RWPE2 (cell line): ENCODE results near the gene JAK1.

Source experiments
- ATAC-seq: fragments of 200-7000 bp; cut with Tn5 transposase; 3 replicates; pipeline ENCODE4 v1.9.1; 2021; ENCODE audit warnings: low read depth
- DNase-seq: peaks from one replicate; pipeline ENCODE4 v3.0.0-alpha.2; 2020; ENCODE audit warnings: low spot score
- H3K27ac ChIP-seq: fragments of 450-650 bp; 2 replicates; pipeline ENCODE4 v1.5.1; 2017; ENCODE audit warnings: mild to moderate bottlenecking; ENCODE audit not compliant: poor library complexity, severe bottlenecking
- H3K27me3 ChIP-seq: fragments of 250-450 bp; sonication (Bioruptor Pico); 2 replicates; pipeline ENCODE4 v1.5.1; 2021; ENCODE audit warnings: mild to moderate bottlenecking, moderate library complexity; ENCODE audit not compliant: insufficient read depth, poor library complexity, severe bottlenecking
- H3K36me3 ChIP-seq: fragments of 250-450 bp; sonication (Bioruptor Pico); 2 replicates; pipeline ENCODE4 v1.5.1; 2020; ENCODE audit warnings: low read depth, mild to moderate bottlenecking, moderate library complexity
- H3K4me1 ChIP-seq: fragments of 250-450 bp; sonication (Bioruptor Pico); 2 replicates; pipeline ENCODE4 v1.5.1; 2021; ENCODE audit warnings: mild to moderate bottlenecking, moderate library complexity; ENCODE audit not compliant: insufficient read depth, poor library complexity, severe bottlenecking
- H3K4me3 ChIP-seq: fragments of 250-450 bp; sonication (Bioruptor Pico); 2 replicates; pipeline ENCODE4 v1.5.1; 2021; ENCODE audit warnings: mild to moderate bottlenecking, moderate library complexity; ENCODE audit not compliant: severe bottlenecking
- H3K9me3 ChIP-seq: fragments of 250-450 bp; sonication (Bioruptor Pico); 2 replicates; pipeline ENCODE4 v1.5.1; 2021; ENCODE audit warnings: mild to moderate bottlenecking, moderate library complexity; ENCODE audit not compliant: severe bottlenecking
- CTCF ChIP-seq: fragments of 450-650 bp; IDR thresholded peaks from one replicate; pipeline ENCODE4 v1.5.1; 2017; ENCODE audit warnings: mild to moderate bottlenecking, moderate library complexity; ENCODE audit not compliant: poor library complexity, severe bottlenecking

Gene JAK1

GRCh38 chr1:64847666-64848065, 118.7 kb downstream of the JAK1 start:
- Histone ChIP-seq H3K27ac (no peak overlapping the region), H3K9me3 (no peaks in the 10 kb centered on the region), H3K4me1 (no peaks in the 10 kb centered on the region), H3K4me3 (no peak overlapping the region), H3K27me3 (no peaks in the 10 kb centered on the region), H3K36me3 (no peaks in the 10 kb centered on the region; the same call in 1 of the 2 replicates)
- ATAC-seq (no peak), DNase-seq (no peak)
- no peak for TF ChIP-seq CTCF

GRCh38 chr1:64846573-64847430, 119.5 kb downstream of the JAK1 start:
- H3K36me3 ChIP-seq: no peaks in the 10 kb centered on the region; the same call in none of the 2 replicates

DNA sequence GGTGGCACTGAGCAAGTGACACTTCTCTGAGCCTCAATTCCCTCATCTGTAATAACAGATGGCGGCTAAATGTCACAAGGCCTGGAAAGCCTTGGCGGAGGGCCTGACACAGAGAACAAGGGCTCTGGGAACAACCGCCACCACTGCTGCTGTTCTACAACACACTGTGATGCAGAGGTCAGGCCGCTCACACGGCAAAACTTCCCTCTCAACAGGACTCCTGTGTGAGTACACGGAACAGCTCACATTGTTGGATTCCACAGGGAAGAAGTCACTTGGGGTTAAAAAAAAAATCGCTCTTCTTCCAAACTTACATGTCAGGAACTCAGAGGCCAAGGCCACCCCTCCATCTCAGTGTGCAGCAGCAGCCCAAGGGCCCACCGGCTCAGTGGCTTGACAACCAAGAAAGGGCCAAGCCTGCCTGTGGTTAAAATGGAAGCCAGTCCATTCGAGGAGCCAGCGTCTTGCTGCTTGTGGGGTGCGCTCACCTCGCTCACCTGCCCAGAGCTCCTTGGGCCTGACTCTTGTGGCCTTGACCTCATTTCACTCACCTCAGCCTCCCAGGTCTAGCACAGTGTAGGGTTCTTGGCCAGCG, 120.4 kb downstream of the JAK1 start:
- no peak for DNase-seq
- Histone ChIP-seq H3K27me3 (no peaks in the 10 kb centered on the region), H3K9me3 (no peaks in the 10 kb centered on the region), H3K27ac (no peak overlapping the region), H3K36me3 (peaks cover 8% of the 10 kb centered on the region), H3K4me1 (peaks cover 4% of the 10 kb centered on the region), H3K4me3 (no peak overlapping the region)
- no peak for TF ChIP-seq CTCF
- ATAC-seq: no peak

More at GRCh38 chr1:64846573-64847430, 119.5 kb downstream of the JAK1 start:
- TF ChIP-seq CTCF: no peak
- H3K27ac ChIP-seq: no peak overlapping the region
- DNase-seq: no peak
- H3K27me3 ChIP-seq: no peaks in the 10 kb centered on the region
- ATAC-seq: no peak
- H3K4me3 ChIP-seq: no peak overlapping the region
- H3K9me3 ChIP-seq: no peaks in the 10 kb centered on the region
- H3K4me1 ChIP-seq: peaks cover under 1% of the 10 kb centered on the region

- H3K9me3 ChIP-seq: no peaks in the 10 kb centered on the region
- no peak for ATAC-seq
- no peak overlapping the region for H3K4me3 ChIP-seq
- H3K27ac ChIP-seq: no peak overlapping the region
- H3K4me1 ChIP-seq: peaks cover 4% of the 10 kb centered on the region
- H3K27me3 ChIP-seq: no peaks in the 10 kb centered on the region
- TF ChIP-seq CTCF: no peak
- DNase-seq: no peak
- peaks cover 11% of the 10 kb centered on the region for H3K36me3 ChIP-seq
These were observed 121.7 kb downstream of the JAK1 start for GRCh38 chr1:64844609-64845008.

- no peak for TF ChIP-seq CTCF
- no peak overlapping the region for H3K27ac ChIP-seq
- DNase-seq (no peak), ATAC-seq (no peak)
- H3K27me3 ChIP-seq: no peaks in the 10 kb centered on the region
- H3K4me3 ChIP-seq: no peak overlapping the region
- H3K4me1 ChIP-seq: peaks cover 4% of the 10 kb centered on the region
- H3K36me3 ChIP-seq: peaks cover 11% of the 10 kb centered on the region
- H3K9me3 ChIP-seq: no peaks in the 10 kb centered on the region
These were observed 122.2 kb downstream of the JAK1 start for GRCh38 chr1:64844175-64844574.
